Skeletal muscle tissue (tissue), 4 donors: ENCODE results near the gene MSRB1. TPM values are rescaled to one million over a fixed set of nuclear protein-coding genes. Genes with fewer than 3 reads are reported as not detected.
A peak's percentile ranks its signal among the peaks of the same experiment; 100 is the strongest.

ENCODE experiments used
- H3K27ac ChIP-seq: one replicate; pipeline ENCODE4 v1.7.0; 2013; ENCODE audit warnings: mild to moderate bottlenecking, low read depth, low read length, inconsistent platforms
- H3K27me3 ChIP-seq, 3 donors: one replicate each; pipeline ENCODE4 v1.7.0; 2013; ENCODE audit warnings: low read length in 3 of 3; ENCODE audit not compliant: control insufficient read depth in 3 of 3, insufficient read depth in 3 of 3
- H3K36me3 ChIP-seq, 3 donors: one replicate each; pipeline ENCODE4 v1.7.0; 2013; ENCODE audit warnings: low read length in 3 of 3; ENCODE audit not compliant: control insufficient read depth in 3 of 3, insufficient read depth in 3 of 3
- H3K4me1 ChIP-seq, 3 donors: one replicate each; pipeline ENCODE4 v1.7.0; 2013; ENCODE audit warnings: low read length in 3 of 3, mild to moderate bottlenecking in 3 of 3; ENCODE audit not compliant: control insufficient read depth in 3 of 3, insufficient read depth in 3 of 3
- H3K4me3 ChIP-seq, 3 donors: one replicate each; pipeline ENCODE4 v1.7.0; 2013; ENCODE audit warnings: low read length in 3 of 3
- H3K9ac ChIP-seq, 3 donors: one replicate each; pipeline ENCODE4 v1.7.0; 2013; ENCODE audit warnings: low read length in 3 of 3, mild to moderate bottlenecking in 3 of 3, moderate library complexity in 2 of 3, low read depth in 1 of 3
- H3K9me3 ChIP-seq, 3 donors: one replicate each; pipeline ENCODE4 v1.7.0; 2013; ENCODE audit warnings: low read length in 3 of 3; ENCODE audit not compliant: control insufficient read depth in 3 of 3
- total RNA-seq: library from RNA; depleted of rRNA; stranded (reverse); fragments of >200 nt; gene quantifications from one replicate; pipeline ENCODE4 v1.2.3, GENCODE V29; 2014
- donor health status: Osteomylitis.

The MSRB1 gene
- total RNA-seq, 1 donor from 2014 or later = 13.6 TPM

DNA sequence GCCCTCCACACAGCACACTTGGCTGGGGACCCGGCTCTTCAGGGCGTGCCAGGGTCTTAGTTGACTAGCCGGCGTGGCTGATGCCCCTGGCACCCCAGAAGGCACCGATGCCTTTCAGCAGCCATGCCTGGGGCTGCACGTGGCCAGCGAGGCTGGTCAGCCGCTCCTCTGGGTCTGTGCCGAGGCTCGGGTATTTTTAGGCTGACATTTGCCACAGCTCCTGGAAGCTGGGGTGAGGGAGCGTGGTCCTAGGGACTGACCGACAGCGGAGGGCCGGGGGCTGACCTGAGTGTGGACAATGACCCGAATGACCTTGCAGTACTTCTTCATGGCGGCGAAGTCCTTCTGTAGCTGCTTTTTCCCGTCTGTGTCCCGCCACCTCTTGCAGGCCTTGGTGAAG lies 7.6 kb upstream of the MSRB1 start:
- H3K4me1 ChIP-seq = peaks cover 49 to 71% (median 59%) of the 10 kb centered on the region in 3 donors
- peaks cover 12 to 15% (median 13%) of the 10 kb centered on the region in 3 donors for H3K36me3 ChIP-seq
- H3K9me3 ChIP-seq = no peaks in the 10 kb centered on the region
- peak overlapping the region; percentile 59 to 83 (median 65) for H3K9ac ChIP-seq
- peak overlapping the region; percentile 93 for H3K27ac ChIP-seq
- no peaks in the 10 kb centered on the region for H3K27me3 ChIP-seq
- peak overlapping the region; percentile 44 to 54 (median 48) for H3K4me3 ChIP-seq

DNA sequence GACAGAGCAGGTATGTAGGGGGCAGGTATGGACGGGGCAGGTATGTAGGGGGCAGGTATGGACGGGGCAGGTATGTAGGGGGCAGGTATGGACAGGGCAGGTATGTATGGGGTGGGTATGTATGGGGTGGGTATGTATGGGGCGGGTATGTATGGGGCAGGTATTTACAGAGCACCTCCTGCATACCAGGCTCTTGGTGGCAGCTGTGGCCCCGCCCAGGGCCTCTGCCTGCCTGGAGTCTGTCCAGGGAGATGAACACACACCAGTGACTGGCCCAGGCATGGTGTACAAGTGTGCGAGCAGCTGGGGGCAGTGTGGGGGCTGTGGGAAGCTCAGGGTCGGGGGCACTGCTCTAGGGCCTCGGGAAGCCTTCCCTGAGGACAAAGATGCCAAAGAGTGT lies 7.0 kb upstream of the MSRB1 start:
- H3K4me1 ChIP-seq = peaks cover 53 to 76% (median 62%) of the 10 kb centered on the region in 3 donors
- H3K36me3 ChIP-seq = peaks cover 15 to 16% (median 15%) of the 10 kb centered on the region in 3 donors
- no peaks in the 10 kb centered on the region for H3K9me3 ChIP-seq
- peak overlapping the region in 2 of 3 donors; percentile 22 to 31 for H3K4me3 ChIP-seq
- no peaks in the 10 kb centered on the region for H3K27me3 ChIP-seq
- peak overlapping the region; percentile 93 for H3K27ac ChIP-seq
- peak overlapping the region; percentile 23 to 83 (median 61) for H3K9ac ChIP-seq

DNA sequence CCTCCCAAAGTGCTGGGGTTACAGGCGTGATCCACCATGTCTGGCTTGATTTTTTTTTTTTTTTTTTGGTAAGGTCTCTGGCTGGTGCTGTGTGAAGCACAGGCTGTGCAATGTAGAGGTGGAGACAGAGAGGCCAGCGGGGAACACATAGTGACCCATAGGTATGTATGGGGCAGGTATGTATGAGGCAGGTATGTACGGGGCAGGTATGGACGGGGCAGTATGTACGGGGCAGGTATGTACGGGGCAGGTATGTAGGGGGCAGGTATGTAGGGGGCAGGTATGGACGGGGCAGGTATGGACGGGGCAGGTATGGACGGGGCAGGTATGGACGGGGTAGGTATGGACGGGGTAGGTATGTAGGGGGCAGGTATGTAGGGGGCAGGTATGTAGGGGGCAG lies 6.5 kb upstream of the MSRB1 start:
- Histone ChIP-seq H3K4me1 (peaks cover 54 to 76% (median 63%) of the 10 kb centered on the region in 3 donors), H3K27me3 (no peaks in the 10 kb centered on the region), H3K27ac (peak overlapping the region; percentile 93)

DNA sequence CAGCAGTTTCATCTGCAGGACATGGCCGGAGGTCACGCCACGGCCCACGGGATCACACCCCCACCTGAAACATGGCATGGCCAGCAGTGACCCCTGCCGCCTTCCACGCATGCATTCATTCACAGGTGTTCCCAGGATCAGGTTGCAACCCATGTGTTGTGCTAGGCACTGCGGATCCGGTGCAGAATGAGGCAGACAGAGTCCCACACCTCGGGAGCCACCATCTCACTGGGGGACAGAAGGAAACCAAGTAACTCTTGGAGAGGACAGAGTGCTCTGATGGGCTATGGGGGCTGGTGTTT lies 4.3 kb upstream of the MSRB1 start:
- Histone ChIP-seq H3K27me3 (no peaks in the 10 kb centered on the region), H3K36me3 (peaks cover 10 to 15% (median 11%) of the 10 kb centered on the region in 3 donors), H3K4me1 (peaks cover 55 to 76% (median 71%) of the 10 kb centered on the region in 3 donors), H3K9me3 (no peaks in the 10 kb centered on the region), H3K4me3 (peak overlapping the region in 2 of 3 donors; percentile 29 to 36), H3K27ac (peak overlapping the region; percentile 40), H3K9ac (peak overlapping the region in 2 of 3 donors; percentile 22 to 73)

More for the DNA sequence above, 6.5 kb upstream of the MSRB1 start:
- Histone ChIP-seq H3K4me3 (no peak overlapping the region), H3K36me3 (peaks cover 15 to 17% (median 15%) of the 10 kb centered on the region in 3 donors), H3K9ac (peak overlapping the region in 1 of 3 donors; percentile 83), H3K9me3 (no peaks in the 10 kb centered on the region)

DNA sequence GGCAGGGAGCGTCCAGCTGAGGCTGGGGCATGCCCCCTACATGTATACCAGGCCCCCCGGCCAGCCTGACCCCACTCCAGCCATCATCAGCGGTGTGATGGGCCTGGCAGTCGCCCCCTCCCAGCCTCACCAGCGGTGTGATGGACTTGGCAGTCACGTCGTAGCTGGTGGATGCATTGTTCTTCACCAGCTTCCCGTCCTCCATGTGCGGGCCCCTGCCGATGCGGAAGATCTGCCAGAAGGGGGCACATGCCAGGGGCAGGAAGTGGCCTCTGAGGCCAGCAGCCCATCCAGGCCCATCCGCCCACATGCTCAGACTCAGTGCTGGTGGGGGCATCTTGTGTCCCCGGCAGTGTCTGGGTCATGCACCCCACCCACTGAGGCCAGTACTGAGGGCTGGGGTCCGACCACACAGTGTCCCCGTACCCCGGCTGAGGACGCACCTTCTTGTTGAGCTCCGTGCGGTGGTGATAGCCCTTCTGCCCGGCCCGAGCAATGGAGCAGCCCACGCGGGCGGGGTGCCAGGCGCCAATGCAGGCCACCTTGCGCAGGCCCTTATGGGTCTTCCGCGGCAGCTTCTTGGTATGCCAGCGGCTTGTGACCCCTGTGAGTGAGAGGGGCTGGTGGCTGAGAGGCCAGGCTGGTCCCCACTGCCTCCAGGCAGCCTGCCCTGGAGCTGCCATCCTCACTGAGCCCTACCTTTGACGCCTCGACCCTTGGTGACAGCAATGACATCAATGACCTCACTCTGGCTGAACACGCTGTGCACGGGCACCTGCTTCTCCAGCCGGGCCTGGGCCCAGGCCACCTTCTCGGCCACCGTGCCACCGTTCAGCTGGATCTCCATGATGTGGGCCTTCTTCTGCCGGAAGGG lies 3.7 kb upstream of the MSRB1 start:
- H3K4me3 ChIP-seq = peak overlapping the region in 2 of 3 donors; percentile 29 to 36
- no peaks in the 10 kb centered on the region for H3K9me3 ChIP-seq
- H3K4me1 ChIP-seq = peaks cover 61 to 79% (median 76%) of the 10 kb centered on the region in 3 donors
- peaks cover 10 to 13% (median 11%) of the 10 kb centered on the region in 3 donors for H3K36me3 ChIP-seq
- peak overlapping the region in 2 of 3 donors; percentile 22 to 73 for H3K9ac ChIP-seq
- H3K27me3 ChIP-seq = no peaks in the 10 kb centered on the region
- H3K27ac ChIP-seq = peak overlapping the region; percentile 97

DNA sequence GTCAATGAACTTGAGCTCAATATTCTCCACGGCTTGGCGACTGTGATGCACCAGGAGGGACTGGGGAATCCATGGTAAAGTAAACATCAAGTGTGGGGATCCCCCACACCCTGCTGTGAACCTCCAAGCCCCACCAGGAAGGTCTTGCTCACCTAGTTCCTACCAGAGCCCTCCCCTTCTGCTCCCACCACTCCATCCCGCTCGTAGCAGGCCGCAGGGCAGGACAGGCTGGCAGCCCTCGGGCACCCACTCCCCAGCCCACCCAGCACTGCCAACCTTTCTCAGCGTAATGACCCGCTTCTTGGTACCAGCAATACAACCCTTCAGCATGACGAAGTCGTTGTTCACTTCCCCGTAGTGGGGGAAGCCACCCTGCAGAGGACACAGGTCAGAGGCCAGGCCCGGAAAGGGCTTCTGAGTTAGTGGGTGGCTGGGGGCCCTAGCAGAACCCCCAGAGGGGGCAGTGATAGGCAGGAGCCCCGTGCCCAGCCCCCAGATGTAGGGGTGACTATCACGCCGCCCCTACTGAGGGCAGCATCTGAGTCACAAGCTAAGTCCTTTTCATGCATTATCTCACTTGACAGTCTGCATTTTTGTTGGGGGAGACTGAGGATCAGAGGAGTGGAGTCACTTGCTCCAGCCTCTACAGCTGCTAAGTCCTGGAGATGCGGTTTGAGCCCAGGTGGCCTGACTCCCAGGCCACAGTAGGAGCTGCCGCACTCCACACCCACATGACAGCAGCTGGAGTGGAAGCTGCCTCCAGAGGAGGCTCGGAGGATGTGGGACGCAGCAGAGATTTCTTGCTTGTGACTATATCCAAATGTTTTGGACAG lies 2.8 kb upstream of the MSRB1 start:
- Histone ChIP-seq H3K27ac (peak overlapping the region; percentile 97), H3K36me3 (peaks cover 12 to 13% (median 13%) of the 10 kb centered on the region in 3 donors), H3K4me1 (peaks cover 65 to 82% (median 79%) of the 10 kb centered on the region in 3 donors)

DNA sequence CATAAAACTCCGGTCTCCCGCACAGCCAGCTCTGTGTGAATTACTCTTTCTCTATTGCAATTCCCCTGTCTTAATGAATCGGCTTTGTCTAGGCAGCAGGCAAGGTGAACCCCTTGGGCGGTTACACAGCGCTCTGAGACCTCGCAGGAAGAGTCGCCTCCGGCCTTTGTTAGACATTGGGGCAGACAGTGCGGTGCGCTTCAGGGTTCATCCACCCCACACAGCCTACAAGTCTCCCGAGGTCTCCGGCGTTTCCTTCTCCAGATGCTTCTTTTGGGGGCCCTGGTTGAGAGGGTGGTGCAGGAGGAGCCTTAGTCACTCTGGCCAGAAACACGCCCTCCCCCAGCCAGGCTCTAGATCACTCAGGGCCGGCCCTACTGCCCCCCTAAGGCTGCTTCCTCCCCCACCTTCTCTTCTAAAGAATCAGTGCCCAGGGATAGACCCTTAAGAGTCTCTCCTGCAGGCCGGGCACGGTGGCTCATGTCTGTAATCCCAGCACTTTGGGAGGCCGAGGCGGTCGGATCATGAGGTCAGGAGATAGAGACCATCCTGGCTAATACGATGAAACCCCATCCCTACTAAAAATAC lies 1.7 kb upstream of the MSRB1 start:
- H3K27ac ChIP-seq = peak overlapping the region; percentile 97
- peak overlapping the region in 1 of 3 donors; percentile 45 for H3K9ac ChIP-seq
- H3K27me3 ChIP-seq = no peaks in the 10 kb centered on the region
- peak overlapping the region in 1 of 3 donors; percentile 14 for H3K4me3 ChIP-seq
- no peaks in the 10 kb centered on the region for H3K9me3 ChIP-seq
- peaks cover 65 to 80% (median 79%) of the 10 kb centered on the region in 3 donors for H3K4me1 ChIP-seq
- H3K36me3 ChIP-seq = peaks cover 18 to 21% (median 18%) of the 10 kb centered on the region in 3 donors

More for the DNA sequence above, 2.8 kb upstream of the MSRB1 start:
- H3K9me3 ChIP-seq = no peaks in the 10 kb centered on the region
- no peaks in the 10 kb centered on the region for H3K27me3 ChIP-seq
- H3K9ac ChIP-seq = peak overlapping the region; percentile 10 to 73 (median 45)
- H3K4me3 ChIP-seq = no peak overlapping the region

DNA sequence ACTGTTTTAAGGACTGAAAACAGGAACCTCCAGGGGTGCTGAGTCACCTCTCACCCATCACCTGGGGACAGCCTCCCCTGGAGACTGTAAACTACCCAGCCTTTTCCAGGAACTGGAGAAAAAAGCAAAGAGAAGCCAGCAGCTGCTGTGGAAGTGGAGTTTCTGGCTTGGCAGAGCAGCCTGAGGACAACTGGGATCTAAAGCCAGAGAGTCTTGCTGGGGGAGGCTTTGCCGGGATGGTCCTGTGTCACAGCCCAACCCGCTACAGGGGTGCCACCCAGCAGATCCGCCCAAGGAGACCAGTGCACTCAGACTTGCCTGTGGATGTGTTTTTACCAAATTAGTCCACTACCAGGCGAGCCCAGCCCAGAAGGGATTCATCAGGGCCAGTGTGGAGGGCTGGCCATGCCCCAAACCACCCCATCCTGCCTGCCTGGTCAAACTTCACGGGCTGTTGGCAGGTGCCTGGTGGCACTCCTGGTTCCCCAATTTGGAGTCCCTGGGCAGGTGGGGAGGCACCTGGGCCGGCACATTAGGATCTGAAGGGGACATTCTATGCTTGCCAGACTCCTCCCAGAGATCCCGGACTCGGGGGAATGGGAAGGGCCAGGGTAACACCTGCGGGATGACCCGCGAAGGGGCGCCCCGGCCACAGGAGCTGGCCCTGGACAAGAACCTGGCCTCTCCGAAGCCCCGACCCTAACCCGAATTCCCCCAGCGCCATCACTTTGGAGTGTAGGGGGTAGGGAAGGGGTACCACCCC lies 771 bp downstream of the MSRB1 start:
- Histone ChIP-seq H3K27ac (peak overlapping the region; percentile 97), H3K9me3 (no peaks in the 10 kb centered on the region), H3K27me3 (no peaks in the 10 kb centered on the region), H3K9ac (peak overlapping the region; percentile 90 to 97 (median 96)), H3K4me1 (peaks cover 59 to 82% (median 64%) of the 10 kb centered on the region in 3 donors), H3K4me3 (peak overlapping the region; percentile 78 to 92 (median 87)), H3K36me3 (peaks cover 39 to 40% (median 39%) of the 10 kb centered on the region in 3 donors)
